Measurements from ENCODE around the gene EXOSC7.

DNA sequence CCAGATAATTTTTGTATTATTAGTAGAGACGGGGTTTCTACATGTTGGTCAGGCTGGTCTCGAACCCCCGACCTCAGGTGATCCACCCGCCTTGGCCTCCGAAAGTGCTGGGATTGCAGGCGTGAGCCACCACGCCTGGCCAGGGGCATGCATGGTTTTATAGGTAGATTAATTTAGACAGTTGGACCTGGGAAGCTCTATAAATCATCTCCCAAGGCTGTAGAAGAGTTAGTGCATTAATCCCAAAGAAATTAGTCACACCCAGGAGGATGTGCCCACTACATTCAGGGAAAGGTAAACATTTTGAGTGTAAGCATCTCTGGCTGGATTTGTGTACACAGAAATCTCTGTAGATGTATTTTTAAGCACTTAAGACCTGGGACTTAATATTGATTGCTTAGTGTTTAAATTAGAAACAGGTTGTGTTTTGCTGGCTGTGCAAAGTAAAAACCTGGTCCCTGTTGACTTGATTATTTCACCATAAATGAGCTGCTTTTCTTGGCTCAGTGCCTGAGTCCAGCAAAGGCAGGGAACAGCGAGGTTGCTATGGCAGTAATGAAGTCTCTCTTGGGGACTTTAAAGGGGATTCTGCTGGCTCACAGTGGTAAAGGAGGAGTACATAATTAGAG lies 19.2 kb downstream of the EXOSC7 start:
- TF ChIP-seq, protein P1, sequence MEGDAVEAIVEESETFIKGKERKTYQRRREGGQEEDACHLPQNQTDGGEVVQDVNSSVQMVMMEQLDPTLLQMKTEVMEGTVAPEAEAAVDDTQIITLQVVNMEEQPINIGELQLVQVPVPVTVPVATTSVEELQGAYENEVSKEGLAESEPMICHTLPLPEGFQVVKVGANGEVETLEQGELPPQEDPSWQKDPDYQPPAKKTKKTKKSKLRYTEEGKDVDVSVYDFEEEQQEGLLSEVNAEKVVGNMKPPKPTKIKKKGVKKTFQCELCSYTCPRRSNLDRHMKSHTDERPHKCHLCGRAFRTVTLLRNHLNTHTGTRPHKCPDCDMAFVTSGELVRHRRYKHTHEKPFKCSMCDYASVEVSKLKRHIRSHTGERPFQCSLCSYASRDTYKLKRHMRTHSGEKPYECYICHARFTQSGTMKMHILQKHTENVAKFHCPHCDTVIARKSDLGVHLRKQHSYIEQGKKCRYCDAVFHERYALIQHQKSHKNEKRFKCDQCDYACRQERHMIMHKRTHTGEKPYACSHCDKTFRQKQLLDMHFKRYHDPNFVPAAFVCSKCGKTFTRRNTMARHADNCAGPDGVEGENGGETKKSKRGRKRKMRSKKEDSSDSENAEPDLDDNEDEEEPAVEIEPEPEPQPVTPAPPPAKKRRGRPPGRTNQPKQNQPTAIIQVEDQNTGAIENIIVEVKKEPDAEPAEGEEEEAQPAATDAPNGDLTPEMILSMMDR (IDR thresholded peaks at IDR 0.05) = no peak
- TF ChIP-seq POLR2A (IDR thresholded peaks at IDR 0.05) = no peak

All from heart left ventricle (tissue), 13 donors.